ENCODE data around the gene CPNE7.
"Not testable (repeated sequence)": the region's sequence is repeated elsewhere in the genome, so short reads cannot be mapped to it uniquely, and the experiment has no call there.

Gene CPNE7

DNA sequence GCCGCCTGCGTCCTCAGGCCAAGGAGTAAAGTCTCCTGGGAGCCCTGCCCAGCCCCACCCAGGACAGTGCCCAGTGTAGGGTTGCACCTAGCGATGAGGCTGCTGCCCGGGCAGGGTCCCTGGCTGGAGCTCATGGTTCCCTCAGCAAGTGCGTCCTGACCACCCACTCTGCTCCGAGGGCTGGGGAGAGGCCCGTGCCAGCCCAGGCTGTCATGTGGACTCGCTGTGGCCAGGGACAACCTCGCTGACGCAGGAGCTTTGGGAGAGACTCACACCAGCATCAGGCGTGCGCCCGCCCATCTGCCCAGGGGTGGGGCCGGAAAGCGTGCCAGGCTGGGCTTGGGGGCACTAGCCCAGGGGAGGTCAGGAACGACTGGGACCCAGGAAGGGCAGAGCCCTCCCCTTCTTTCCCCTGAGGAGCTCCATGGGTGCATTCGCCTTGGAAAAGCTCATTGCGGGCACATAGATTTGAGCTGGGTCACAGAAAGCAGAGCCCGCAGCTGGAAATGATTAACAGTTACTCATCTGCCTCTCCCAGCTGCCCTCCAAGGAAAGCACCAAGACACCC lies 57.6 kb downstream of the CPNE7 start:
- TF ChIP-seq POLR2AphosphoS5 (IDR thresholded peaks at IDR 0.05; ENCODE audit: low read depth) = no peak
- TF ChIP-seq, protein P1, sequence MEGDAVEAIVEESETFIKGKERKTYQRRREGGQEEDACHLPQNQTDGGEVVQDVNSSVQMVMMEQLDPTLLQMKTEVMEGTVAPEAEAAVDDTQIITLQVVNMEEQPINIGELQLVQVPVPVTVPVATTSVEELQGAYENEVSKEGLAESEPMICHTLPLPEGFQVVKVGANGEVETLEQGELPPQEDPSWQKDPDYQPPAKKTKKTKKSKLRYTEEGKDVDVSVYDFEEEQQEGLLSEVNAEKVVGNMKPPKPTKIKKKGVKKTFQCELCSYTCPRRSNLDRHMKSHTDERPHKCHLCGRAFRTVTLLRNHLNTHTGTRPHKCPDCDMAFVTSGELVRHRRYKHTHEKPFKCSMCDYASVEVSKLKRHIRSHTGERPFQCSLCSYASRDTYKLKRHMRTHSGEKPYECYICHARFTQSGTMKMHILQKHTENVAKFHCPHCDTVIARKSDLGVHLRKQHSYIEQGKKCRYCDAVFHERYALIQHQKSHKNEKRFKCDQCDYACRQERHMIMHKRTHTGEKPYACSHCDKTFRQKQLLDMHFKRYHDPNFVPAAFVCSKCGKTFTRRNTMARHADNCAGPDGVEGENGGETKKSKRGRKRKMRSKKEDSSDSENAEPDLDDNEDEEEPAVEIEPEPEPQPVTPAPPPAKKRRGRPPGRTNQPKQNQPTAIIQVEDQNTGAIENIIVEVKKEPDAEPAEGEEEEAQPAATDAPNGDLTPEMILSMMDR (IDR thresholded peaks at IDR 0.05; ENCODE audit: insufficient read depth, low read length) = no peak
- TF ChIP-seq SPI1 (IDR thresholded peaks at IDR 0.05; ENCODE audit: borderline replicate concordance, low read depth) = no peak
- TF ChIP-seq, protein P2, sequence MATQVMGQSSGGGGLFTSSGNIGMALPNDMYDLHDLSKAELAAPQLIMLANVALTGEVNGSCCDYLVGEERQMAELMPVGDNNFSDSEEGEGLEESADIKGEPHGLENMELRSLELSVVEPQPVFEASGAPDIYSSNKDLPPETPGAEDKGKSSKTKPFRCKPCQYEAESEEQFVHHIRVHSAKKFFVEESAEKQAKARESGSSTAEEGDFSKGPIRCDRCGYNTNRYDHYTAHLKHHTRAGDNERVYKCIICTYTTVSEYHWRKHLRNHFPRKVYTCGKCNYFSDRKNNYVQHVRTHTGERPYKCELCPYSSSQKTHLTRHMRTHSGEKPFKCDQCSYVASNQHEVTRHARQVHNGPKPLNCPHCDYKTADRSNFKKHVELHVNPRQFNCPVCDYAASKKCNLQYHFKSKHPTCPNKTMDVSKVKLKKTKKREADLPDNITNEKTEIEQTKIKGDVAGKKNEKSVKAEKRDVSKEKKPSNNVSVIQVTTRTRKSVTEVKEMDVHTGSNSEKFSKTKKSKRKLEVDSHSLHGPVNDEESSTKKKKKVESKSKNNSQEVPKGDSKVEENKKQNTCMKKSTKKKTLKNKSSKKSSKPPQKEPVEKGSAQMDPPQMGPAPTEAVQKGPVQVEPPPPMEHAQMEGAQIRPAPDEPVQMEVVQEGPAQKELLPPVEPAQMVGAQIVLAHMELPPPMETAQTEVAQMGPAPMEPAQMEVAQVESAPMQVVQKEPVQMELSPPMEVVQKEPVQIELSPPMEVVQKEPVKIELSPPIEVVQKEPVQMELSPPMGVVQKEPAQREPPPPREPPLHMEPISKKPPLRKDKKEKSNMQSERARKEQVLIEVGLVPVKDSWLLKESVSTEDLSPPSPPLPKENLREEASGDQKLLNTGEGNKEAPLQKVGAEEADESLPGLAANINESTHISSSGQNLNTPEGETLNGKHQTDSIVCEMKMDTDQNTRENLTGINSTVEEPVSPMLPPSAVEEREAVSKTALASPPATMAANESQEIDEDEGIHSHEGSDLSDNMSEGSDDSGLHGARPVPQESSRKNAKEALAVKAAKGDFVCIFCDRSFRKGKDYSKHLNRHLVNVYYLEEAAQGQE (IDR thresholded peaks at IDR 0.05; ENCODE audit: insufficient replicate concordance, low read depth) = no peak
- TF ChIP-seq GABPA (IDR thresholded peaks at IDR 0.05; ENCODE audit: low read depth) = no peak
- Histone ChIP-seq H3K4me3 (replicated peaks; ENCODE audit: insufficient read depth, low read length) (no peak overlapping the region), H3K27me3 (ENCODE audit: insufficient read depth, poor library complexity, severe bottlenecking) (no peaks in the 10 kb centered on the region), H3K27ac (replicated peaks) (no peak overlapping the region)
- DNase-seq (ENCODE audit: low read depth in 1 of 2, low spot score in 1 of 2) = no peak

DNA sequence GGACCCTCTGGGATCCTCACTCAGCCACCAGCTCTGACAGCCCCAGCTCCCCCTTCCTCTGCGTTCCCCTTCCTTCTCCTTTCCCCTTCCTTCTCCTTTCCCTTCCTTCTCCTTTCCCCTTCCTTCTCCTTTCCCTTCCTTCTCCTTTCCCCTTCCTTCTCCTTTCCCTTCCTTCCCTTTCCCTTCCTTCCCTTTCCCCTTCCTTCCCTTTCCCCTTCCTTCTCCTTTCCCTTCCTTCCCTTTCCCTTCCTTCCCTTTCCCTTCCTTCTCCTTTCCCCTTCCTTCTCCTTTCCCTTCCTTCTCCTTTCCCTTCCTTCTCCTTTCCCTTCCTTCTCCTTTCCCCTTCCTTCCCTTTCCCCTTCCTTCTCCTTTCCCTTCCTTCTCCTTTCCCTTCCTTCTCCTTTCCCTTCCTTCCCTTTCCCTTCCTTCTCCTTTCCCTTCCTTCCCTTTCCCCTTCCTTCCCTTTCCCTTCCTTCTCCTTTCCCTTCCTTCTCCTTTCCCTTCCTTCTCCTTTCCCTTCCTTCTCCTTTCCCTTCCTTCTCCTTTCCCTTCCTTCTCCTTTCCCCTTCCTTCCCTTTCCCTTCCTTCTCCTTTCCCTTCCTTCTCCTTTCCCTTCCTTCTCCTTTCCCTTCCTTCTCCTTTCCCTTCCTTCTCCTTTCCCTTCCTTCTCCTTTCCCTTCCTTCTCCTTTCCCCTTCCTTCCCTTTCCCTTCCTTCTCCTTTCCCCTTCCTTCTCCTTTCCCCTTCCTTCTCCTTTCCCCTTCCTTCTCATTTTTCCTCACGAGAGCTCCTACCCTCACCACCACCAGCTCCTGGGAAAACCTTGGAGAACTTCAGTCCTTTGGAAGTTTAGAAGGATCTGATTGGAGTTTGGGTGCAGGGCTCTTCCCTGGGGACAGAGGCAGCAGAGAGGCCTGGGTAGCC lies 59.2 kb downstream of the CPNE7 start:
- not testable (repeated sequence) for H3K27ac ChIP-seq (replicated peaks)

DNA sequence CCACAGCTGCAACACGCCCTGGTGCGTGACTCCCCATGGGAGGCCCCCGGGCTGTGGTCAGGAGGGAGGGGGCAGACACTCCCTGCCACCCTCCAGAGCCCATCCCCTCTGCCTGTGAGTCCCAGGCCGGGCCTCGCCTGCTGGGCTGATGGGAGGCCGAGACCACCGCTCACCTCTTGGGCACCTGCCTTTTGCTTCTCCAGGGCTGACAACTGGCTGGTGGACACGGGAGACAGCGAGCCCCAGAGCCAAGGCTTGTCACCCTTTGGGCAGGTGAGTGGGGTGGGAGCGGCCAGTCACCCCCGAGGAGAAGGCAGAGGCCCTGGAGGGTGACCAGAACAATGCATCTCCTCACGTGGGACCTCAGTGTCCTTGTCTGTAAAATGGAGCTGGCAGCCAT lies 61.1 kb downstream of the CPNE7 start:
- Histone ChIP-seq H3K27ac (replicated peaks) (no peak overlapping the region), H3K4me3 (replicated peaks; ENCODE audit: insufficient read depth, low read length) (no peak overlapping the region), H3K27me3 (ENCODE audit: insufficient read depth, poor library complexity, severe bottlenecking) (no peaks in the 10 kb centered on the region)
- TF ChIP-seq POLR2AphosphoS5 (IDR thresholded peaks at IDR 0.05; ENCODE audit: low read depth) = no peak
- TF ChIP-seq, protein P2 (IDR thresholded peaks at IDR 0.05; ENCODE audit: insufficient replicate concordance, low read depth) = no peak
- TF ChIP-seq, protein P1 (IDR thresholded peaks at IDR 0.05; ENCODE audit: insufficient read depth, low read length) = no peak
- no peak for TF ChIP-seq GABPA (IDR thresholded peaks at IDR 0.05; ENCODE audit: low read depth)
- no peak for TF ChIP-seq SPI1 (IDR thresholded peaks at IDR 0.05; ENCODE audit: borderline replicate concordance, low read depth)
- no peak for DNase-seq (ENCODE audit: low read depth in 1 of 2, low spot score in 1 of 2)

More for the DNA sequence above, 59.2 kb downstream of the CPNE7 start:
- not testable (repeated sequence) for H3K27me3 ChIP-seq (ENCODE audit: insufficient read depth, poor library complexity, severe bottlenecking); DNase-seq (ENCODE audit: low read depth in 1 of 2, low spot score in 1 of 2); H3K4me3 ChIP-seq (replicated peaks; ENCODE audit: insufficient read depth, low read length)

DNA sequence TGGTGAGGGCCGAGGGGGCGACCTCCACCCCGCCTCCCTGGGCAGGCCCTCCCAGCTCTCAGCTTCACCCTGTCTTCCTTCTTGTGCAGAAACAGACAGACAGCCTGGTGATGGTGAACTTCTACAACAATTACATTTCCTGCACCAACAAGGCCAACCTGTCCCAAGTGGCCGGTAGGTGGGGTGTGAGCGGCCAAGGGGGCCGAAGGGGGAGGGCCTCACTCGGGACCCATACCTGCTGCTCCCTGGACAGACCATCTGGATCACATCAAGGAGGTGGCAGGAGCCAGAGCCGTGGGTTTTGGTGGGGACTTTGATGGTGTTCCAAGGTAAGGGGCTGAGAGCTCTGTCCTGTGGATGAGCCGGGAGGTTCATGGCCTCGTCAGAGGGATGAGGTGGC lies 61.8 kb downstream of the CPNE7 start:
- TF ChIP-seq GABPA (IDR thresholded peaks at IDR 0.05; ENCODE audit: low read depth) = no peak
- TF ChIP-seq, protein P1 (IDR thresholded peaks at IDR 0.05; ENCODE audit: insufficient read depth, low read length) = no peak
- TF ChIP-seq, protein P2 (IDR thresholded peaks at IDR 0.05; ENCODE audit: insufficient replicate concordance, low read depth) = no peak
- DNase-seq (ENCODE audit: low read depth in 1 of 2, low spot score in 1 of 2) = no peak
- Histone ChIP-seq H3K27ac (replicated peaks) (no peak overlapping the region), H3K27me3 (ENCODE audit: insufficient read depth, poor library complexity, severe bottlenecking) (no peaks in the 10 kb centered on the region), H3K4me3 (replicated peaks; ENCODE audit: insufficient read depth, low read length) (no peak overlapping the region)
